Measurements from ENCODE around the gene CABLES1.

The CABLES1 gene

DNA sequence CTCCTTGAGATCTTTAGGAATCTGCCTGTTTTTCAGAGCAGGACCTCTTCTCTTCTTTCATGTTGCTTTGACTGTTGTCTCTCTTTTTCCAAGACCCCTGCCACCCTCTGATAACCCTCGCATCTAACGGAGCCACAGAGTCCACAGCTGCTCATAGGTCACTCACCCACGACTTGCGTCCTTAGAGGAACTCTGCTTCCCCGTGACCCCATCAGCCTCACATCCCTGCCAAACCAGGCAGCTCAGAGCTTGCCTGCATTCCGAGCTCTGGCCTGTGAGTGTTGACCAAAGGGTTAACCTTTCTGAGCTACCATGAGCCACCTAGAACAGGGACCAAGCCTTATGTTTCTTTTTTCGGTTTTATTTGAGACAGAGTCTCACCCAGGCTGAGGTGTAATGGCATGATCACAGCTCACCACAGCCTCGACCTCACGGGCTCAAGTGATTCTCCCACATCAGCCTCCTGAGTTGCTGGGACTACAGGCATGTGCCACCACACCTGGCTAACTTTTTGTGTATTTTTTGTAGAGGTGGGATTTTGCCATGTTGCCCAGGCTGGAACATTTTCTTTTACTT is 36.4 kb downstream of the CABLES1 start:
- no peak for DNase-seq

DNA sequence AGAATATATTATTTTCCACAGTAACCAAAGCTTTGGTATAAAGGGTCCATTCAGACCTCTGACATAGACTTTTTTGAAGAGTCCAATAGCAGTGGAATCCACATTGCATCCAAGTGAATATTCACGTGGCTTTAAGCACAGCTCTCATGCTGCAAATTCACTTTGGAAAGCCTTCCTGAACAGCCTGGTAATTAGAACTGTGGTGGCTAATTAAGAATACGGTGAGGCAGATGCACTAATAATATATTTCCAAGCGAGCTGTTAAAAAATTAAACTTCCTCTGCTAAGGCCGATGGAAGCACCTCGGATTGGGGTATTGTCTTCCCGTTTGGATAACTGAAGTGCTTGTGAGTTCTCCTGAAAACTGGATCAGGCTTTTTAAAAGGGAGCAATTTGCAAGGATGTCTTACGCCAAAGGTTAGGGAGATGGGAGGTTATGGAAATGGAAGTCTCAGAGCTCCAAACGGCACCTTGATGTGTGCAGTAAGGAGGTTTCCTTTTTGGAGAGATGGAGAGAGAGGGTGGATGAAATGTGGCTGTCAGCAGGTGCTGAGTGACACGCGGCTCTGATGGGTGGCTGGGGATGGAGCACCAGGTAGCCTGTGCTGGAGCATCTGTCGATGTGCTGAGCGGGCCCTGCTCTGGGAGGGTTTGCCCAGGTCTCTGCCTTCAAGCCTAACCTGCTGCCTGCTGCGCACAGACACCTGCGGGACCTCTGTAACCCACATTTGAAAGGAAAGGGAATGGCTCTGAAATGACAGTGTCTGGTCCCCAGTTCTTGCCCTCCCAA is 37.5 kb downstream of the CABLES1 start:
- no peak for DNase-seq

DNA sequence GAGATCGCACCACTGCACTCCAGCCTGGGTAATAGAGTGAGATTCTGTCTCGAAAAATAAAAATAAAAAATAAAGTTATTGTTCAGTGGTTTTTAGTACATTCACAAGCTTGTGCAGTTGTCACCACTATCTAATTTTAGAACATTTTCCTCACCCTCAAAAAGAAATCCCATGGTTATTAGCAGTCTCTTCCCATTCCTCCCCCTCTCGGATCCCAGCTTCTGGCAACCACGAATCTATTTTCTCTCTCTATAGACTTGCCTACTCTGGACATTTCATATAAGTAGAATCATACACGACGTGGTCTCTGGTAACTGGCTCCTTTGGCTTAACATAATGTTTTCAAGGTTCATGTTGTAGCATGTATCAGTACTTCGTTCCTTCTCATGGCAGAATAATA is 38.6 kb downstream of the CABLES1 start:
- DNase-seq = no peak

DNA sequence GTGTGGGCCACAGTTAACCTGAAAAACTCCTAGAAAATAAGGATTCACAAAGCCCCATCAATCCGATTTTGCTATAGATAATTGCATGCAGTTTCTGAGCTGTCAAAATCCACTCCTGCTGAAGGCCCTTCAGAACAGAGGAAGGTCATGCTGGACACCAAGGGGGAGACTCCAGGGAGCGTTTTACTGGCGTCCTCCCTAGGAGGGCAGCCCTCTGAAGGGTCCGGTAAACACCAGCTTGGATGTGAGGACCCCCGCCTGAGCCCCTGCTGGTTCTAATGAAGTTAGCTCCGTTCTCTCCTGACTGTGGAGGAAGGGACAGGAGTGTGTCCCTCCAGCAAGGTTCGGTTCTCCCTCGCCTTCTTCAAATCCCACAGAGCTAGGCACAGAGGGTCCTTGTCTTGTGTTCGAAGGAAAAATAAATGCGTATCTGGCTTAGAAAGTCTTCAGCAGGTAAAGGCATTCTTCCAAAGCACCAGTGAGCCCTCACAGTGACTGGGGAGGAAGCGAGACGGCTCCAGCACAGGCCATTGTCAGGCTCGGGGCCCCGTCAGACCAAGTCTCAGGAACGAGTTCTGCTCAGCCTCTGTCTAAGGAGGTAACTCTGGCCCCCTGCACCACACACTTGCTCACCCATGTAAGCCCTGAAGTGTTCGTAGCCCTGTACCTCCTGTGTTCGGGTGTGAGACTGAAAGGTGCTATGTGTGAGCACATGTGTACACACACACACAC is 41.6 kb downstream of the CABLES1 start:
- DNase-seq = no peak

DNA sequence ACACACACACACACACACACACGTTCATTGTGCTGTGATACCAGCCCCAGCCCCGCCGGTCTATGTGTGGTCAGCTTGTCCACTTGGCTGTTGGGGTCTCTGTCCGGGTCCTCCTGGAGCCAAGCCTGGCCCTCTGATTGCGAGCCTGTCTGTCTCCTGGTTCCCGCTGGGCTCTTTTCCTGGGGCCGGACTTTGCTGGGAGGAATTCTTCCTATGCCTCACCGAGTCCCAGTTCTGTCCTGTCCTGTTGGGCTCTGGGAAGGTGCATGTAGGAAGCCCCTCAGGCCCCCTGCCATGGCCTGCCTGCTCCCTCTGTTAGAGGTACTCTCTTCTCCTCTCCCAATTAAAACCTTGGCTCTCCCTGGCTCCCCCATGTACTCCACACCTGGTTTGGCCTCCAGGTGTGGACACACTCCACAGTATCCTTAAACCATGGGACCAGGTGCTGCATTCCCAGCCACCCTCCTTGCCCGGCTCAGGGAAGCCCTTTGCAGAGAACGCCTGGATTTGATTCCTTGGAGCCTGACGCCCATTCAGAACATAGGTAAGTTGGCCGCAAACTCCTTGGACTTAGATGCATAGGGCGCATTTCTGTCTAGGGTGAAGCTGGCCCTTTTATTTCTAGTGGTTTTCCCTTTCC is 42.3 kb downstream of the CABLES1 start:
- no peak for DNase-seq

DNA sequence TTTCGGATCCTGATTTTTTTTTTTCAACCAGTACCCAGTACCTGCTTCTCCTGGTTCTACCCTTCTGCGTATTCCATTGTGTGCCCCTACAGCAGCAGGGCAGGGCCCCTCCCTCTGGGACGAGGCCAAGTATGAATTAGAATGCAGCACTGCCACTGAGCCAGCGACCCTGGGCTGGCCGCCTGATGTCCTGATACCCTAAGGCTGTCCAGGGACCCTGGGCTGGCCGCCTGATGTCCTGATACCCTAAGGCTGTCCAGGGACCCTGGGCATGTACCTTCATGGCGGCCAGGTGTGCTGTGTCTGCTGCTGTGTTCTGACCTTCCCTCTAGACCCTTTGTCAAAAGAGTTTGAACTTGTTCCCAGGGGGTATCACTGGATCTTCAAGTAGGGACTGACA is 42.9 kb downstream of the CABLES1 start:
- no peak for DNase-seq

DNA sequence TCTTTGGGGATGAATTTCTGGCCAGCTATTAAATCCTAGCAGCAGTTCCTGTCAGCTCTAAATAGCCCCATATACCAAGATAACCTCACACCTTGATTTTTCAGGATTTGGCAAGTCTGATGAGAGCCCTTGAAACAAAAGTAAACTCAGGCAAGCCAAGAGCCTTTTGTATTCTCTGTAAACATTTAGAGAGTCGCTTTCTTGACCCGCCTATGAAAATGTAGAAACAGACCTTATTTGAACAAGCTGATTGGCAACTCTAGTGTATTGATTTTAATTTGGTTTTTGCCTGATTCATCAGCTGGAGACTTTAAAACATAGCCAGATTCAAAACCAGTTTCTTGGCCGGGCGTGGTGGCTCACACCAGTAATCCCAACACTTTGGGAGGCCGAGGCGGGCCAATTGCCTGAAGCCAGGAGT is 43.4 kb downstream of the CABLES1 start:
- no peak for DNase-seq

DNA sequence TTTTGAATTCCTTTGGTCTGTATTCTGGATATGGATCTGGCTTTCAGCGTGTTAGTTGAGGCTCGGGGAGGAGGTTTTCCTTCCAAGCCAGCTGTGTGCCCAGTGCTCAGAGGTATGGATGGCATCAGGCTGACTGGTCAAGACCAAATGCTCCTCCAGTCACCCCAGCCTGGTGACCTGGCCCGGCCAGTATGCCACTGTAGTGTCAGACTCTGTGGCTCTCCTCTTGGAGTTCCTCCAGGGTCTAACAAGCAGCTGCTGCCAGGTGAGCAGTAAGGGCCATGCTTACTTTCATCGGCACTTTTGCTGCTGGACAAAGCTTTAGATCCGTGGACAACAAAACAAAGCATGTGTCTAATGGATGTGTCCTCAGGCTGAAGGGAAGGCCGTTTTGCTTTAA is 44.1 kb downstream of the CABLES1 start:
- no peak for DNase-seq

DNA sequence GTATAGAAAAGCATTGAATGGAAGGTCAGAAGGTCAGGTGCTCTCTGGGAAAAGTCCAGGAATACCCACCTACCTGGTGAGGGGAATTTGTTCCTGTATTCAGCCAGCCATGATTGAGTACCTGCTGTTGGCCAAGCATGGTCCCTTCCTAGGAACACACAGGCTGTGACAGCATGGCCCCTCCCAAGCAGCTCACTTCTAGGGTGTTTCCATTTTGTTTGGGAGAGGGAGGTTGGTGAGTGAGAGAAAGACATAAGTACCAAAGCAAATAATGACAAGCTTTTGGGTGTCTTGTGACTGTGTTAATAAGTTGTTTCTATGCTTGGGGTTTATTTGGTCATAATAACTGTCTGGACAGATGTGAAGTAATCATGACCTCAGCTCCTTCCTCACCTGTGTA is 46.3 kb downstream of the CABLES1 start:
- no peak for DNase-seq

DNA sequence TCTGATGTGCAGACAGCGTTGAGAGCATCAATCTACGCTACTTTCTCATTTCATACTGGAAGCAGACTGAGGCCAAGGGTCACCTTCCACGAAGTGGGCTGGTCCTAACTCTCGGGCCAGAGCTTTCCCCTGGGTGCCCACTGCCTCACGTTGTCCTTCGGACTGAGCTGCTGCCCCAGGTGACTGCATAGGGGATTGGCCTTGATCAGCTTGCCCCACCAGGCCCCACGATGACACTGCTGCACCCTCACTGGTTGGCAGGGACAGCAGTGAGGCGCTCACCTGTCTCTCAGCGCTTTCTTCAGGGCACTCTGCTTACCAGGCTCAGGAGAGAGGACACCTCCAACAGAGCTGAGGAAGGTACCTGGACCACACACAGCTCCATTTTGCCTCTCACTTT is 47.3 kb downstream of the CABLES1 start:
- no peak for DNase-seq

DNA sequence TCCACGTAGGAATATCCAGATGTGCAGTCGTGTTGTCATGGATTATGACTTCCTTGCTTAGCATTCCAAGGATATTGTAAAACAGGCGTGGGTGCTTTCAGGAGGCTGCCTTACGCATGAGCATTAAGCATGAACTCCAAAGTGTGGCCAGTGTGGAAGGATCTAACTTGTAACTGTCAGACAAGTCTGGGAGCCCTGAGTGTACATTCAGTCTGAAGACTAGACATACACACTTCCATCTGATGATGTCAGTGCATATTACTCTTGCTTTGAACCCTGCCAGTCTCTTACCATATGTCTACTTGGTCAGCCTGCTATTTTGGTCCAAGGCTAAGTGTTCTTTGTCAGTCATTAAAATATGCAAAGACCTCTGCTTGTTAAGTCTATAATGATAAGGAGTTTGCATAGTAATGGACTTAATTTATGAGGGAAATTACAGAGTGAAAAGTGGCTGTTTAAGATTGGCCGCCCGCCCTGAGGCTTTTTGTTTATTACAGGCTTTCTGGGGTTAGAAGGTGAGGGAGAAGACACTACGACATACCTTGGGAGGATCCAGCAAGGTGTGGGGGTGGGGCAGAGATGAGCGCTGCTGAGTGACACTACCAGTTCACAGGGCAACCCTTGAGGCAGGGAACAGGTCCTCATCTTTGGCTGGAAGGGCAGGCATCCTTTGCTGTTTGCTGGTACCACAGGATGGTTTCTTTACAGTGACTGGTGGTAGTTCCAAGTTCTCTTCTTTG is 48.3 kb downstream of the CABLES1 start:
- DNase-seq = no peak

DNA sequence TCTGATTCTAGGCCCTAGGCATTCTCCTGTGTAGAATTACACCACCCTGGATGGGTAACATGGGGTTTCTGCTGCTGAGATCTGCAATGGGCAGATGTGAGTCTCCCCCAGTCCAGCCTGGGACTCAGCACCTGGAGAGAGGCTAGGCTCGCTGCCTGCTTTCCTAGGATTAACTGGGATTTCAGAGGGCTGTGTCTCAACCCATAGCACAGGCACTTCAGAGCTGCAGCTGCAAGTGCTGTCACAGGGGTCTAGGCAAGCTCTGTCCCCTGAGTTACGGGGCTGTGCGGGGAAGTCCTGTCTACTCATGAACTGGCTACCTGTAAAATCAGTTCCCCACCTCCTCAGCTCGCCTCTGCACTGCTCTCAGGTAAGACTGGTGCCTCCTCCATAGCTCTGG is 51.5 kb downstream of the CABLES1 start:
- no peak for DNase-seq

DNA sequence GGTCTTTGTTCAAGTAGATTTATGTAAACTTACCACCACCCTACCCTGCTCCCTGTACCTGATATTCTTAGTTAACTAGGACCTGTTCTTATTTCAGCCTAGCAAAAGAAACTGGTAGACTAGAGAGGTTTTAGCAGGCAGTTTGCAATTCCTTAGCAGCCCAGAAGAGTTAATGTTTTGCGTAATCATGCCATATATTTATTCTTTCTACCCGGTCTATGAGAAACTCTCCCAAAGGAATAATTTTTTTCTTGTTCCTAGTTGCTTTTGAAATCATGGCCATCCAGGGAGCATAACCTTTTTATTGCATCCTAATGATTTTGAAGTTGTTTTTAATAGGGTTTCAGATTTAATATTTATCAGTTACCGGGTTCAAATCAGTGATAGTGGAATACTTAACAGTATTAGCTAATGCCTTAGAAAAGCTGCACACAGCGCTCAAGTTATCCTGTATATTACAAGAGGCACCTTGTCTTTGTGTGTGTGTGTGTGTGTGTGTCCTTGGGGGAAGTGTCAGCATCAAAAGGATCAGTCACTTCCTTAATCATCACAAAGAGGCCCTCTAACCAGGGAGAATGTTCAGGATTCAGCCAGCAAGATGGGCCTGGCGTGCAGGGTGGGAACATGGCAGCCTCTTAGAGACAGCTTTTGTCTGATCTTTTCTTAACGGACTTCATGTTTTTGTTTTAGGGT is 52.9 kb downstream of the CABLES1 start:
- DNase-seq = no peak

DNA sequence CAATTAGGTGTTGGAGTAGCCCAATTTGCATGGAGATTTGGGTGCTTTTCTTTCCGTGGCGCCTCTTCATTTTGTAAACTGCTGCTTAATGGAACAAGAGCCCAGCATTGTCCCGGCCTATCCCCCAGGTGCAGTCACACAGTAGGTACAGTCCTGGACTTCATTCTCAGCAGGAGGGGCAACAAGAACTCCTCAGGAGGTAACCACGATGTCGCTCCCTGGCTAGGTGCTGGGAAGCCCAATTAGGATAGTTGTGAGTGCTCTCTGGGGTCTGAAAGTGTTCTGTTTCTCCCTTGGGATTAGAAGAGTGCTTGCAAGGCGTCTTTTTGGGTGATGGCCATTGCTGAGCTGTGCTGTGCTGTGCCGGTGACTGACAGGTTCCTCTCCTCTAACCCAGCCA is 53.8 kb downstream of the CABLES1 start:
- no peak for DNase-seq

DNA sequence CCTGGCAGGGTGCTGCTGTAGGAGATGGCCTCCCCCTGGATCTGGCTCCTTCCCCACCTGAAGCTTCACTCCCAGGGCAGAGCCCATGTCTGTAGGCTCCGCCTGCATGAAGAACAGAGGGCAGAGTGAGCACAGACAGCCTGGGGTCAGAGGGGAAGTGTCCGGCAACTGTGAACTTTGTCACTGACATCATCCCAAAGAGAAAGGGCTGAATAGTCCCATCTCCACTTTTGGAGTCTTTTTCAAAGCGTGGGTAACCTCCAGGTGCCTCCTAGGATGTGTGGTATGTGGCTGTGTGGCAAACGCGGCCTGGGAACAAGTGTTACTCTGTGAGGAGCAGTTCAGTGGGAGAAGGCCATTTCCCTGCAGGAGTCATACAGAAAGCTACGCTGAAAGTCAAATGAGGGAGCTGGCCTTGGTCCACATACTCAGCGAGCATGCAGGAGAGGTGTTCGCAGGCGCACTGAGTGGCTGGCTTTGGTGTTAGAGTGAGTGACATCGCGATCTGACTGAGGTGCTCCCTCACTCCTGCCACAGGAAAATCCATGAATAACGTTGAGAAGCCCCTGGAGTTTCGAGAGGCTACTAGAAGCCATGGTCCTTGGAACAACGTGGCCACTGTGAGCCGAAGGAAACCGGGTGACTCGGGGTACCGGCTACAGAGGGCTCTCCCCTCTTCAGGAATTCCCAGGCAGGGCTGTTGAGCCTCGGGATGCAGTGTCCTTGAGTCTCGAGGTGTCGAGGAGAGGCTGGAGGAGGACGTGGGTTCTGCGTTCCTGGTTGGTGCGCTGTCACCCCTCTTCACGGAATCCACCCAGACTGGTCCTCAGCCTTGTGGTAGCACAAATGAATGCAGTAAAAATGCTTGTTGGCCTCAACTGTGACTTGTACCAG is 54.7 kb downstream of the CABLES1 start:
- no peak for DNase-seq

DNA sequence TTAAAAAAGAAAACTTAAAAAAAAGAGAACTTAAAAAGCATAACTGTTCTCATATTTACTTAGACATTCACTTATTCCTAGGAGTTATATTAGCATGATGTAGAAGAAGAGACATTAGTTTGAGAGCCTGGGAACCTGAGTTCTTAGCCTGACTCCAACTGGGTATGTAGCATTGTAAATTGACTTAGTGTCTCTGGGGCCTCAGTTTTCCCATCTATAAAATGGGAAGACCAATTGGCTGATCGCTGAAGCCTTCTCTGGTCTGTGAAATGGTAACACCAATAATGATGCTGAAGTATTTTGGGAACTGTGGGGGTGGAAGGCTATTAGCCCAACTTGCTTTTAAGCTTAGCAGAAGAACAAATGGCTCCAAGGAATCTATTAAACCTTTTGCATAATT is 55.9 kb downstream of the CABLES1 start:
- no peak for DNase-seq

DNA sequence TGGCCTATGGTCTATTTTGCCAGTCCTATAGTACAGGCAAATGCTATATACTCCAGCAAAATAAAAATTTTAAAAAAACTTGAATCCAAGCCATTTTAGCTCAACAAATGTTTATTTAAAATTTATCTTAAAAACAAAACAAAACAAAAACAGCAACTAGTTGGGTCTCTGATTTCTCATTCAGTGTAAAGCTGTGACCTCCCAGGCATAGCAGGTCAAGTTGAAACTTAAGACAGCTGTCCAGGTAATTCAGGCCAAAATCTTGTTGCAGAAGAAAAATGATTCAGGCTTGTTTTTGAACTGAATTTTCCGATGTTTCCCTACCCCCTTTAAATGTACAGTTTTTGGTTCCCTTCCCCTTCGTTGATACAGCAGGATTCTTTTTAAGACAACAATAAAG is 58.5 kb downstream of the CABLES1 start:
- DNase-seq = no peak

DNA sequence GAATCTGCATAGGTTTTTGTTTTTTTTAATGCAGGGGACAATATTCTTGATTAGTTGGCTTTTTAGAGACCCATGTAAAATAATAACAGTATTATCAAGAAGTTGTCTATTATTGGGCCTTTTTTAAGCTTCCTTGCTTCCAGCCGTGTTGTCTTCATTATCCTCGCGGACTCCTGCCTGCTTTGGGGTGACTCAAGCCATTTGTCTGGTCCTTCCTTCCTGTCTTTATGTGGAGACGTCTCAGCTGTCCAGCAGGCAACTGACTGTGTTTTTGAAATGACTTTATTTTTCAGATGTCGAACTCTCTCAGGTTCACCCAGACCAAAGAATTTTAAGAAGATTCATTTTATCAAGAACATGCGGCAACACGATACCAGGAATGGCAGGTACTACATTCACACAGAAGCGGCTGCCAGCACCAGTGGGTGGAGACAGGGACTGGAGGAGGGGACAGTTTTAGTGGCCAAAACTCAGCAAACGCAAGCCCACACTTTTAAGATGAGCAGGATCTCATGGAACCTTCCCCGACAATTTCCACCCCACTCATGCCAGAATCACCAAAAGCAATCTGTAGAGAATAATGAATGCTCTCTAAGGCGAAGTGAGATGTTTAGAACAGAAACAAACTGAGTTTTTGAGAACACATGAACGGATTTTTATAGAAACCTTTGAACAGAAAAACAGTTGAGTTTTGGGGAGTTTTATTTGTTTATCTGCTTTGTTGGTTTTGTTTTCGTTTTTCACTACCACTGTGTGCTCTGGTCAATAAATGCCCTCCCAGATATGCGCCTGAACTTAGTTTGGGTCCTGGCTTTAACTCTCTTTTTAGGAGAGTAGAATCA is 59.1 kb downstream of the CABLES1 start:
- no peak for DNase-seq

DNA sequence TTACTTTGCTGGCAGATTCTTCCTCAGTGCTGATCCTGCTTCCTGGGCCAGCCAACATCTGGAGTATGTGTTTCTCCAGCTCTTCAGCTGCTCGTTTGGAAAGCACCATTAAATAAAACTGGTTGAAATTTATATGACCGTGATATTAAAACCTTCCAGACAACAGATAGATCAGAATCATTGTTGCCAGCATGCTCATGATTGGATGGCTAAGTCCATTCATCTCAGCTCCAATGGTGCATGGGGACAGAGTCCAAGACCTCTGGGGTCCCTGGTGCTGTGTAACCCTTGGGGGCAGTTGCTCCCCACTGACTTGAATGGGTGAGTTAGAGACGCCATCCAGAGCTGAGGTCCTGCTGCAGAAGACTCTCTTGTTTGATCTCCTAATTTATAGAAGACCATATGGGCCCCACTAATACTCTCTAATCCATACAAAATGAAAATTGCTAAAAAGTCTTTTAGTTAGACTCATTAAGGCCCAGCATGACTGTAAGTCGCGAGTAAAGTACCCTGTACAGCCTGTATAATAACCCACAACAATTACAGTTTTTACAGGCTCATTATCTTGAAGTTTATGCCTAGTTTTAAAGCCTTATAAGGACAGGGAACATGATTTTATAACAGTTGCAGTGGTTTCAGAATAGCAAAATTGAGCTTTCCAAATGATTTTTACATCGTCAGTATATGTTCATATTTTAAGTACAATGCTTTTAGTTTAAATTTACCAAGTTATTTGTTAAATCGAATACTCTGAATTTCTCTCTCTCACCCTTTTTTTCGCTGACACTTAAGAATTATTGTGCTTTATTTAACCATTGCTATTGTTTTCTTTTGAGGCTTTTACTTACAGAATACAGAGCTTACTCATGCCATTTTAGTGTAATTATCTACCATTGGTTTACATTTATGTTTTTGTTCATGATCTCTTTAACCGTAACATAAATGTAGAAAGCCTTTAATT is 60.0 kb downstream of the CABLES1 start:
- DNase-seq = no peak

Measured in stimulated activated CD4-positive, alpha-beta T cell treated with anti-CD3 and anti-CD28 coated beads, Interleukin-4, amount 100 ng/mL, for 4 hours (primary cell).